Neutrophil (primary cell): Measurements from ENCODE around the gene STXBP3.

Source experiments
- H3K27ac ChIP-seq: fragments of 200-600 bp; sonication (generic); 2 replicates; pipeline ENCODE4 v1.5.1; 2016; ENCODE audit warnings: mild to moderate bottlenecking, moderate library complexity
- H3K27me3 ChIP-seq: fragments of 200-600 bp; sonication (generic); 2 replicates; pipeline ENCODE4 v1.6.0; 2016; ENCODE audit warnings: mild to moderate bottlenecking
- H3K36me3 ChIP-seq: fragments of 200-600 bp; sonication (generic); 2 replicates; pipeline ENCODE4 v1.5.1; 2017
- H3K4me1 ChIP-seq, 2 experiments: fragments of 200-600 bp in 1 of 2; sonication (generic) in 1 of 2; 1 replicate in 1 of 2; 2 replicates in 1 of 2; pipeline versions ENCODE4 v1.5.1 to v1.6.1; 2013 to 2016; ENCODE audit warnings: low read depth in 1 of 2, low read length in 1 of 2, mild to moderate bottlenecking in 1 of 2, moderate library complexity in 1 of 2; ENCODE audit not compliant: control insufficient read depth in 1 of 2, insufficient read depth in 1 of 2
- H3K4me3 ChIP-seq, 2 experiments: fragments of 200-600 bp in 1 of 2; sonication (generic) in 1 of 2; 1 replicate in 1 of 2; 2 replicates in 1 of 2; pipeline ENCODE4 v1.5.1; 2013 to 2016; ENCODE audit warnings: low read depth in 1 of 2, low read length in 1 of 2, mild to moderate bottlenecking in 1 of 2, moderate library complexity in 1 of 2
- H3K9me3 ChIP-seq: fragments of 200-600 bp; sonication (generic); 2 replicates; pipeline ENCODE4 v1.5.1; 2016
- CTCF ChIP-seq: fragments of 200-600 bp; sonication (generic); IDR thresholded peaks from 2 replicates; pipeline ENCODE4 v1.5.1; 2016; ENCODE audit warnings: antibody characterized with exemption

The STXBP3 gene

GRCh38 chr1:108817016-108817415, 70.5 kb downstream of the STXBP3 start:
- no peak for TF ChIP-seq CTCF
- Histone ChIP-seq H3K27me3 (peaks cover 13% of the 10 kb centered on the region), H3K4me1 (no peaks in the 10 kb centered on the region), H3K9me3 (no peaks in the 10 kb centered on the region), H3K27ac (no peak overlapping the region), H3K4me3 (no peak overlapping the region), H3K36me3 (peaks cover under 1% of the 10 kb centered on the region)

GRCh38 chr1:108817811-108818210, 71.3 kb downstream of the STXBP3 start:
- Histone ChIP-seq H3K9me3 (no peaks in the 10 kb centered on the region), H3K36me3 (no peaks in the 10 kb centered on the region), H3K27ac (no peak overlapping the region), H3K4me1 (no peaks in the 10 kb centered on the region), H3K4me3 (no peak overlapping the region), H3K27me3 (peaks cover 13% of the 10 kb centered on the region)
- TF ChIP-seq CTCF: no peak

GRCh38 chr1:108819878-108820277, 73.4 kb downstream of the STXBP3 start:
- peaks cover 13% of the 10 kb centered on the region for H3K27me3 ChIP-seq
- H3K4me3 ChIP-seq: no peak overlapping the region
- no peak overlapping the region for H3K27ac ChIP-seq
- no peaks in the 10 kb centered on the region for H3K36me3 ChIP-seq
- no peaks in the 10 kb centered on the region for H3K9me3 ChIP-seq
- no peak for TF ChIP-seq CTCF
- H3K4me1 ChIP-seq: no peaks in the 10 kb centered on the region

GRCh38 chr1:108823632-108824031, 77.2 kb downstream of the STXBP3 start:
- H3K27me3 ChIP-seq: no peaks in the 10 kb centered on the region
- no peak overlapping the region for H3K27ac ChIP-seq
- H3K9me3 ChIP-seq: no peaks in the 10 kb centered on the region
- H3K36me3 ChIP-seq: no peaks in the 10 kb centered on the region
- no peaks in the 10 kb centered on the region for H3K4me1 ChIP-seq
- no peak for TF ChIP-seq CTCF
- no peak overlapping the region for H3K4me3 ChIP-seq

- H3K27me3 ChIP-seq: no peaks in the 10 kb centered on the region
- H3K36me3 ChIP-seq: no peaks in the 10 kb centered on the region
- no peak overlapping the region for H3K4me3 ChIP-seq
- H3K27ac ChIP-seq: no peak overlapping the region
- no peaks in the 10 kb centered on the region for H3K9me3 ChIP-seq
- no peaks in the 10 kb centered on the region for H3K4me1 ChIP-seq
- no peak for TF ChIP-seq CTCF
Observed at GRCh38 chr1:108824051-108824450, 77.6 kb downstream of the STXBP3 start.

- H3K27ac ChIP-seq: no peak overlapping the region
- no peak for TF ChIP-seq CTCF
Observed at GRCh38 chr1:108826081-108826635, 79.7 kb downstream of the STXBP3 start.

More at GRCh38 chr1:108826081-108826635, 79.7 kb downstream of the STXBP3 start:
- Histone ChIP-seq H3K36me3 (no peaks in the 10 kb centered on the region), H3K27me3 (no peaks in the 10 kb centered on the region), H3K4me3 (no peak overlapping the region), H3K4me1 (peaks cover 3 to 7% of the 10 kb centered on the region in 2 experiments), H3K9me3 (no peaks in the 10 kb centered on the region)
